Vagina (tissue), 2 donors: ENCODE data around the gene S1PR4.

Source experiments
- POLR2A ChIP-seq, 2 donors: fragments of 450-650 bp; IDR thresholded peaks; one replicate each; pipeline ENCODE4 v1.6.1; 2017; ENCODE audit warnings: antibody characterized with exemption in 2 of 2, mild to moderate bottlenecking in 2 of 2, moderate library complexity in 2 of 2
- POLR2AphosphoS5 ChIP-seq, 2 donors: sonication (generic); formaldehyde crosslinking; IDR thresholded peaks; one replicate each; pipeline ENCODE4 v1.9.0; 2017; ENCODE audit warnings: antibody characterized with exemption in 2 of 2, mild to moderate bottlenecking in 2 of 2, low read depth in 1 of 2; ENCODE audit not compliant: insufficient read depth in 1 of 2
- TF ChIP-seq, protein P1 (sequence below), 3 experiments: fragments of 450-650 bp in 2 of 3; fragments of 200-600 bp in 1 of 3; sonication (generic) in 1 of 3; IDR thresholded peaks; one replicate each; pipeline ENCODE4 v1.5.1; 2017 to 2019; ENCODE audit warnings: antibody characterized with exemption in 3 of 3, mild to moderate bottlenecking in 2 of 3, moderate library complexity in 2 of 3

DNA sequence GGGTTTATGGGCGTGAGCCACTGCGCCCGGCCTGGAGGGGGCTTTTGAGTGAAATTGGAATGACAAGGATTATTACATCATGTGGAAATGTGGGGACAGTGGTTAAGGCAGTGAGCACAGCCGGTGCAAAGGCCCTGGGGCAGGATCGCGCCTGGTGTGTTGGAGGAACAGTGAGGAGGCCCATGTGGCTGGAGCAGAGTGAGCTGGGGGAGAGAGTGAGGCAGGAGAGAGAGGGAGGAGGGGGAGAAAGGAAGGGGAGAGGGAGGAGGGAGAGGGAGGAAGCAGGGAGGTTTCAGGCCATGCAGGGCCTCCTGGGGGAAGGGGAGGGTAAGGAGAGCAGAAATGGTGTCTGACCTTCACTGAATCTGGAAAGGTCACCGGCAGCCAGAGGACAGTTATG lies 34.6 kb downstream of the S1PR4 start:
- TF ChIP-seq POLR2A (IDR thresholded peaks at IDR 0.05) (no peak), POLR2AphosphoS5 (IDR thresholded peaks at IDR 0.05; ENCODE audit: insufficient read depth in 1 of 2, low read depth in 1 of 2) (no peak)
- TF ChIP-seq, protein P1, sequence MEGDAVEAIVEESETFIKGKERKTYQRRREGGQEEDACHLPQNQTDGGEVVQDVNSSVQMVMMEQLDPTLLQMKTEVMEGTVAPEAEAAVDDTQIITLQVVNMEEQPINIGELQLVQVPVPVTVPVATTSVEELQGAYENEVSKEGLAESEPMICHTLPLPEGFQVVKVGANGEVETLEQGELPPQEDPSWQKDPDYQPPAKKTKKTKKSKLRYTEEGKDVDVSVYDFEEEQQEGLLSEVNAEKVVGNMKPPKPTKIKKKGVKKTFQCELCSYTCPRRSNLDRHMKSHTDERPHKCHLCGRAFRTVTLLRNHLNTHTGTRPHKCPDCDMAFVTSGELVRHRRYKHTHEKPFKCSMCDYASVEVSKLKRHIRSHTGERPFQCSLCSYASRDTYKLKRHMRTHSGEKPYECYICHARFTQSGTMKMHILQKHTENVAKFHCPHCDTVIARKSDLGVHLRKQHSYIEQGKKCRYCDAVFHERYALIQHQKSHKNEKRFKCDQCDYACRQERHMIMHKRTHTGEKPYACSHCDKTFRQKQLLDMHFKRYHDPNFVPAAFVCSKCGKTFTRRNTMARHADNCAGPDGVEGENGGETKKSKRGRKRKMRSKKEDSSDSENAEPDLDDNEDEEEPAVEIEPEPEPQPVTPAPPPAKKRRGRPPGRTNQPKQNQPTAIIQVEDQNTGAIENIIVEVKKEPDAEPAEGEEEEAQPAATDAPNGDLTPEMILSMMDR (IDR thresholded peaks at IDR 0.05), result no peak
